K562 (cell line): ENCODE measurements around the gene ADAMTS14. TPM values are rescaled to one million over a fixed set of nuclear protein-coding genes. Genes with fewer than 3 reads are reported as not detected.

Experiments
- ATAC-seq: fragments of 200-7000 bp; cut with Tn5 transposase; 3 replicates; pipeline ENCODE4 v1.9.1; 2020; ENCODE audit warnings: moderate library complexity
- BruUV-seq: library from RNA; stranded (reverse); fragments of 400-500 nt; replicated peaks from 2 replicates; lab custom pipeline; 2021; lab: Mats Ljungman, UMichigan
- CTCF ChIA-PET: fragments of 300-600 bp; formaldehyde crosslinking; extraction: SDS; loops from one replicate; lab custom pipeline; 2021; ENCODE audit warnings: low intra/inter-chr PET ratio; lab: Yijun Ruan, JAX
- POLR2A ChIA-PET: fragments of 300-600, 350-650 bp; sonication (Branson Sonifier 250); formaldehyde crosslinking; extraction: SDS; loops from one replicate; lab custom pipeline; 2021; ENCODE audit warnings: antibody characterized with exemption, inconsistent platforms; lab: Yijun Ruan, JAX
- DNase-seq, 4 experiments: peaks; one replicate each; pipeline versions ENCODE4 v3.0.0 to v3.0.0-alpha.2; 2011 to 2018; ENCODE audit warnings: low spot score in 3 of 4, mixed read lengths in 3 of 4; ENCODE audit errors: extremely low read depth in 1 of 4
- FAIRE-seq: peaks from 2 replicates; lab custom pipeline; 2011; peaks lifted over from hg19 to GRCh38; lab: Jason Lieb, UNC
- H2AFZ ChIP-seq: 2 replicates; pipeline ENCODE4 v1.6.0; 2011; ENCODE audit warnings: low read depth, low read length, control low read depth, inconsistent platforms
- H3K27ac ChIP-seq: fragments of 200-600 bp; 3 replicates; pipeline ENCODE4 v1.8.0; 2011; ENCODE audit warnings: low read depth, mild to moderate bottlenecking, control low read depth, inconsistent platforms, low read length, moderate library complexity, mixed read lengths; ENCODE audit errors: extremely low read depth
- H3K27me3 ChIP-seq, 2 experiments: fragments of 300-600 bp in 1 of 2; 2 replicates in 1 of 2; 3 replicates in 1 of 2; pipeline versions ENCODE4 v1.6.0 to v1.8.0; 2011; ENCODE audit warnings: inconsistent platforms in 2 of 2, low read length in 2 of 2, mild to moderate bottlenecking in 1 of 2, mixed read lengths in 1 of 2, moderate library complexity in 1 of 2; ENCODE audit not compliant: control insufficient read depth in 2 of 2, insufficient read depth in 2 of 2
- H3K36me3 ChIP-seq: fragments of 300-600 bp; 3 replicates; pipeline ENCODE4 v1.8.0; 2011; ENCODE audit warnings: mild to moderate bottlenecking, low read length, inconsistent platforms; ENCODE audit not compliant: control insufficient read depth, insufficient read depth
- H3K4me1 ChIP-seq, 2 experiments: fragments of 200-600 bp in 1 of 2; replicated peaks in 1 of 2; 2 replicates in 1 of 2; 3 replicates in 1 of 2; pipeline versions ENCODE4 v1.5.1 to v1.8.0; 2011; ENCODE audit warnings: inconsistent platforms in 2 of 2, low read length in 2 of 2, mild to moderate bottlenecking in 1 of 2, mixed read lengths in 1 of 2, moderate library complexity in 1 of 2; ENCODE audit not compliant: control insufficient read depth in 2 of 2, insufficient read depth in 2 of 2
- H3K4me2 ChIP-seq: 2 replicates; pipeline ENCODE4 v1.6.1; 2011; ENCODE audit warnings: low read length, control low read depth, inconsistent platforms, mixed read lengths; ENCODE audit not compliant: insufficient read depth
- H3K4me3 ChIP-seq: fragments of 200-600 bp; sonication (generic), shearing (Covaris generic); 2 replicates; pipeline ENCODE4 v1.5.1; 2016; ENCODE audit warnings: control low read depth, inconsistent platforms
- H3K79me2 ChIP-seq: fragments of 200-600 bp; 3 replicates; pipeline ENCODE4 v1.8.0; 2011; ENCODE audit warnings: low read length, inconsistent platforms; ENCODE audit not compliant: control insufficient read depth, insufficient read depth
- H3K9ac ChIP-seq, 2 experiments: 2 replicates each; pipeline versions ENCODE4 v1.6.0 to v1.6.1; 2011; ENCODE audit warnings: low read depth in 2 of 2, low read length in 2 of 2, control low read depth in 1 of 2, inconsistent platforms in 1 of 2, mild to moderate bottlenecking in 1 of 2, mixed read lengths in 1 of 2; ENCODE audit not compliant: insufficient read depth in 1 of 2
- H3K9me1 ChIP-seq: one replicate; pipeline ENCODE4 v1.6.0; 2011; ENCODE audit warnings: inconsistent platforms, mild to moderate bottlenecking, low read length, moderate library complexity; ENCODE audit not compliant: control insufficient read depth, insufficient read depth
- H3K9me3 ChIP-seq: replicated peaks from 2 replicates; pipeline ENCODE4 v1.5.1; 2011; ENCODE audit warnings: low read depth, low read length, inconsistent platforms; ENCODE audit not compliant: control insufficient read depth, insufficient read depth
- H4K20me1 ChIP-seq: replicated peaks from 2 replicates; pipeline ENCODE4 v1.6.1; 2011; ENCODE audit warnings: low read length, inconsistent platforms, mixed read lengths; ENCODE audit not compliant: control insufficient read depth, insufficient read depth
- TCF3 ChIP-seq: sonication (generic); formaldehyde crosslinking; IDR thresholded peaks from 2 replicates; pipeline ENCODE4 v1.4.0; 2020; ENCODE audit warnings: mild to moderate bottlenecking, missing genetic modification reagents
- ZBTB17 ChIP-seq: fragments of 450-650 bp; formaldehyde crosslinking; IDR thresholded peaks from 2 replicates; pipeline ENCODE4 v1.4.0; 2020; ENCODE audit warnings: mild to moderate bottlenecking
- WGBS: fragments of 100-300 bp; shearing (Covaris generic); methylation state at CpG from one replicate; pipeline ENCODE4 v1.1.6; 2016; ENCODE audit warnings: low coverage, mixed read lengths; ENCODE audit not compliant: insufficient coverage; ENCODE audit errors: missing lambda C conversion rate; 5-methylcytosine and 5-hydroxymethylcytosine counted together
- in situ Hi-C: fragments of 300-500 bp; cut with MboI; formaldehyde crosslinking; loops from 4 replicates; pipeline ENCODE4 v1.15.0; 2018; ENCODE audit warnings: inconsistent platforms, mixed read lengths
- intact Hi-C: fragments of 100-400 bp; cut with micrococcal nuclease; formaldehyde crosslinking; loops from 2 replicates; pipeline ENCODE4 v1.14.2; 2022
- polyA plus RNA-seq, 8 experiments: library from polyadenylated mRNA; depleted of rRNA in 4 of 8; stranded (reverse) in 5 of 8; unstranded in 3 of 8; fragments of >200 nt; fragmentation: Nextera tagmentation in 2 of 8; fragmentation: Illumina TruSeq in 1 of 8; extraction: Ambion mirVana in 2 of 8; extraction: Trizol in 1 of 8; gene quantifications; 2 replicates each; pipeline versions ENCODE4 v1.2.1 to v1.2.3, GENCODE V29; 2011 to 2014; ENCODE audit warnings: inconsistent platforms in 1 of 8, missing spikeins in 1 of 8
- total RNA-seq, 7 experiments: library from RNA; depleted of rRNA in 6 of 7; stranded (reverse); fragments of >200 nt in 6 of 7; fragmentation: Illumina TruSeq in 2 of 7; extraction: Trizol in 2 of 7; gene quantifications; 2 replicates each; pipeline versions ENCODE4 v1.2.1 to v1.2.3, GENCODE V29; 2011 to 2021; ENCODE audit warnings: low replicate concordance in 1 of 7
- TF ChIP-seq, protein P1 (sequence below), 2 experiments: fragments of 200-800 bp in 1 of 2; sonication (Bioruptor generic) in 1 of 2; sonication (generic) in 1 of 2; formaldehyde crosslinking in 1 of 2; IDR thresholded peaks in 1 of 2; conservative IDR thresholded peaks in 1 of 2; 2 replicates each; pipeline versions ENCODE4 v1.5.0 to v1.6.1; 2016 to 2020; ENCODE audit warnings: missing compliant biosample characterization in 1 of 2, missing genetic modification characterization in 1 of 2, missing genetic modification reagents in 1 of 2
- TF ChIP-seq, protein P2 (sequence below): fragments of 250-450 bp; sonication (Bioruptor Pico); IDR thresholded peaks from 2 replicates; pipeline ENCODE4 v1.5.0; 2021; ENCODE audit warnings: mild to moderate bottlenecking, moderate library complexity

The ADAMTS14 gene
- total and polyA plus RNA-seq, 9 of the 15 experiments (the other 6 are each of a cell fraction or from before 2014, with no cell fraction given): 0.04 to 37.4 (median 15.9) TPM

DNA sequence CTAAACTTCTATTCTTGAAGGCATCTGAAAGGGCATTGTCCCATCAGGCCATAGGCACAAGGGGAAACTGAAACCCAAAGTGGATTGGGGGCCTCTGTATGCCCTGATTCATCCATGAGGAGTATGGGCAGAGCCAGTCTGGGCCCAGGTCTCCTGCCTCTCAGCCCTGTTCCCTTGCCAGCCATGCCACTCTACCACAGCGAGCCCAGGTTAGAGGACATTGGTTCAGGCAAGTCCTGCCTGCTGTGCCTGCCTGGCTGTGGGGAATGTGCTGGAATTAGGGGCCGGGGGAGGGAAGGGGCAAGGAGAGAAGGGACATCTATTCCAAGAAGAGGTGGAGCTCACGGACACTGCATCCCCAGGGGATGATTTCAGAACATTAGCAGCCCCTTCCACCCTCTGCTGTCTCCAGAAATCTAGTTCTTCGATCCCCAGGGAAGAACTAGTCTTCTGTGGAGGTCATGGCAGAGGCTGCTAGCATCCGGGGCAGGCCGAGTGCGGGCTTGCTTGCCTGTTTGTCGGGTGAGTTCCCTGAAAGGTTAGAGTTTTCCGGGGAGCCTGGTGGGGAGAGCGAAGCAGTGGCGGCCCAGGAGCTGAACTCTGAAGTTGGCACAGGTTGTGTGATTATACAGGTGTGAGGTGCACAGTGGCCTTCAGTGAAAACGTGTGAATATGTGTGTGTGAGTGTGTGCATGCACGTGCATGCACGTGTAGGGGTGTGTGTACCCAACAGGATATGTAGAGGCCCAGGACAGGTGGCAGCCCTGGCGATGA, 75.1 kb downstream of the ADAMTS14 start:
- WGBS: 79% methylated on average over 14 of the region's 15 CpGs

More for the DNA sequence above, 75.1 kb downstream of the ADAMTS14 start:
- Histone ChIP-seq H3K9me1 (no peaks in the 10 kb centered on the region), H4K20me1 (no peaks in the 10 kb centered on the region), H3K27ac (no peak overlapping the region; the same call in 2 of the 3 replicates), H3K9me3 (no peaks in the 10 kb centered on the region), H3K4me3 (no peak overlapping the region), H3K79me2 (peaks cover 20% of the 10 kb centered on the region; the same call in 1 of the 3 replicates), H3K4me1 (peaks cover 30 to 34% of the 10 kb centered on the region in 2 experiments), H3K4me2 (no peak overlapping the region), H2AFZ (no peak overlapping the region), H3K27me3 (no peaks in the 10 kb centered on the region), H3K9ac (peak overlapping the region in 1 of 2 experiments; percentile 79; a peak in 2 of 4 replicates), H3K36me3 (peaks cover 84% of the 10 kb centered on the region)
- DNase-seq (no peak), ATAC-seq (no peak), FAIRE-seq (no peak)
- TF ChIP-seq ZBTB17: no peak
- TF ChIP-seq, protein P1, sequence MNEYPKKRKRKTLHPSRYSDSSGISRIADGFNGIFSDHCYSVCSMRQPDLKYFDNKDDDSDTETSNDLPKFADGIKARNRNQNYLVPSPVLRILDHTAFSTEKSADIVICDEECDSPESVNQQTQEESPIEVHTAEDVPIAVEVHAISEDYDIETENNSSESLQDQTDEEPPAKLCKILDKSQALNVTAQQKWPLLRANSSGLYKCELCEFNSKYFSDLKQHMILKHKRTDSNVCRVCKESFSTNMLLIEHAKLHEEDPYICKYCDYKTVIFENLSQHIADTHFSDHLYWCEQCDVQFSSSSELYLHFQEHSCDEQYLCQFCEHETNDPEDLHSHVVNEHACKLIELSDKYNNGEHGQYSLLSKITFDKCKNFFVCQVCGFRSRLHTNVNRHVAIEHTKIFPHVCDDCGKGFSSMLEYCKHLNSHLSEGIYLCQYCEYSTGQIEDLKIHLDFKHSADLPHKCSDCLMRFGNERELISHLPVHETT (CRISPR knock-in tag; conservative IDR thresholded peaks at IDR 0.05 in 1 of 2, IDR thresholded peaks at IDR 0.05 in 1 of 2): 0 out of 4 replicates have a peak, but pooled peaks of 1 of the 2 experiments have one; percentile 54
- TF ChIP-seq, protein P2, sequence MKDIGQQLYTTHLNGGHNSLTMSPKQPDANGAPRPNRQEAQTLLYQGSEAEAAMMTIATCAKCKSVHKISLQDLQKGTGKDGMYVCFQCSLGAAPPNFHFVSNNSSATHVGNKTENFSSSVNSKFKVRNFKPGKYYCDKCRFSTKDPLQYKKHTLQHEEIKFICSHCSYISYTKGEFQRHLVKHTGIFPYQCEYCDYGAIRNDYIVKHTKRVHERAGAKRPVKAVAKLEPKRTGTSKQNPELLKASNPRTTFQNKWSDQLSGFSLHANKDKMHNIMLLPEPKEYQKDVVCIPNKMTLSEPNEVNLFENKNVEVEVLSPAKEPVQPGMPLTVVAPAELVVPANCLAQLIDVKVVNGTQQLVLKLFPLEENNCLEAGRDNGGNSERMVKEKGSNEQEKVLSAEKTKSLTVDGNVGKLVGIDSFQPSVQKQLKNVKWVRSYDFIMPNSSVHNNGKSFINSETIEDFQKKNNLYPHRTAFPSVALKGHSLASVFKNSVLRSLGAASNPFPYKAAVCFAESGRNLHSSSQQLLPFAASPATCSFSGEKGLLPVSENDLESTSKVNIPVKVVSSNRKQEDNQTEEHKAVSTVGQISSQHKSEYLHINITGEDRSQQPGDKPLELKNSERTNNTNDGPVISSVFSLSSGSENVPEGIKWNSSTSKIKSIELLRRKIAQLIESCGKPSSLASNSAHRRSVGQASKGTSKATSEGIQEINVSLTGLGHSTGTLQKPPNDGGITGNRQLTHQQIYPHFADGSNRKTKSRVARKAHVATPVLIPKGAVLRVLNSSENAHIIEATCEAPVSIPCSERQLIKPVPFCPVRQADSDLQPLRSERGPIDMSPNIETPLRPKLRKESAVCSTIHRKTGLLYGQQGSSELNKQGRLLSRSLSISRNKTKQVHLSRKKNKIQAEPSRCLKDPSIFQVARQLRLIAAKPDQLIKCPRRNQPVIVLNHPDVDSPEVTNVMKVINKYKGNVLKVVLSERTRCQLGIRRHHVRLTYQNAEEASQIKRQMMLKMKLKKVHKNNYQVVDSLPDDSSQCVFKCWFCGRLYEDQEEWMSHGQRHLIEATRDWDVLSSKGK (CRISPR knock-in tag): no peak
- TF ChIP-seq TCF3: no peak
- ChIA-PET CTCF (no interaction called here), POLR2A (interaction anchor here (1.3 kb wide), 1 partner anchor 9 kb away, joined by 7 read pairs; no protein-coding TSS in a partner anchor)
- intact Hi-C loops: no loop called here
- in situ Hi-C loops: loop anchor here (5.0 kb wide), 1 partner anchor 125 kb away; no protein-coding TSS in a partner anchor
- BruUV-seq: TSS peak; percentile 16
